Mucosa of rectum (tissue), 2 donors: Measurements from ENCODE around the gene RASGRF1.

Experiments used
- H3K27ac ChIP-seq, 2 donors: one replicate each; pipeline ENCODE4 v1.7.0; 2013; ENCODE audit warnings: inconsistent platforms in 2 of 2, low read depth in 2 of 2, low read length in 2 of 2
- H3K27me3 ChIP-seq, 2 donors: one replicate each; pipeline ENCODE4 v1.7.0; 2013; ENCODE audit warnings: low read length in 2 of 2; ENCODE audit not compliant: control insufficient read depth in 2 of 2, insufficient read depth in 2 of 2
- H3K36me3 ChIP-seq, 2 donors: one replicate each; pipeline ENCODE4 v1.7.0; 2013; ENCODE audit warnings: low read length in 2 of 2; ENCODE audit not compliant: control insufficient read depth in 2 of 2, insufficient read depth in 2 of 2
- H3K4me1 ChIP-seq, 2 donors: one replicate each; pipeline ENCODE4 v1.7.0; 2013; ENCODE audit warnings: low read length in 2 of 2, mild to moderate bottlenecking in 1 of 2; ENCODE audit not compliant: control insufficient read depth in 2 of 2, insufficient read depth in 2 of 2
- H3K4me3 ChIP-seq, 2 donors: one replicate each; pipeline ENCODE4 v1.7.0; 2013; ENCODE audit warnings: low read length in 2 of 2
- H3K9ac ChIP-seq, 2 donors: one replicate each; pipeline ENCODE4 v1.7.0; 2013; ENCODE audit warnings: low read length in 2 of 2, low read depth in 1 of 2, mild to moderate bottlenecking in 1 of 2
- H3K9me3 ChIP-seq, 2 donors: one replicate each; pipeline ENCODE4 v1.7.0; 2013; ENCODE audit warnings: low read length in 2 of 2; ENCODE audit not compliant: control insufficient read depth in 2 of 2
- donor health status: healthy.
- donor health status: Normal muscosa, but diverticular disease.

The RASGRF1 gene

GRCh38 chr15:79090487-79091203 is at the start of gene RASGRF1:
RASGRF1 (minus strand) TSS chr15:79090780; CDS start chr15:79090498, 282 bp downstream.
- Histone ChIP-seq H3K27me3 (peaks cover 7 to 17% of the 10 kb centered on the region in 2 donors), H3K27ac (no peak within 1 kb of the TSS)

DNA sequence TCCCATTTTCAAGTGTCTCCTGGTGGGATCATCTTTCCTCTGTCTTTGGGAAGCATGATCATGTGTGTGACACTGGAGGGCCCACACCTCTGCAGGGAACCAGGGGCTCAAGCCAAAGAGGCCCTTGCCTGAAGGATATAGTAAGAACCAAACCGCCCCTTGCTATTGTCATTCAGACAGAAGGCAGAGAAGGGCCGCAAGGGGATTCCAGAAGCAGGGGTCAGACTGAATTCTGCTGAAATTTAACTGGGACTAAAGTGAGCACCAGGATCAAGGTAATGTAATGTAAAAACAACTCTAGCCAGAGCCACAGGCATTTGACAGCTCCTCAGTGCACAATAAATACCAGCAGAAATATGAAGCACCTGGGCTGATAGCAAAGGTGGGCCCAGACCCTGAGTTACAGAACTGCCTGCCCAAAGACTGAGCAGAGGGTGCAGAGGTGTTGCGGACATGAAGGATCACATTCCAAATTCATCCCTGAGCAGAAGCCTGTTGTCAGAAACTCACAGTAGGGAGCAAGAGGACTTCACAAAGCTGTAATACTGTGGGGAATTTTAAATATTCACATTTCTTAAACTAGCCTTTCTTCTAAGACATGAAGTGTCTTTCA is 46.0 kb upstream of the RASGRF1 start:
- Histone ChIP-seq H3K9ac (no peak overlapping the region), H3K4me3 (no peak overlapping the region), H3K9me3 (no peaks in the 10 kb centered on the region), H3K36me3 (no peaks in the 10 kb centered on the region), H3K4me1 (no peaks in the 10 kb centered on the region), H3K27ac (no peak overlapping the region), H3K27me3 (peaks cover 0 to 1% of the 10 kb centered on the region in 2 donors)

More at GRCh38 chr15:79090487-79091203, at the start of gene RASGRF1:
- Histone ChIP-seq H3K36me3 (no peaks in the 10 kb centered on the region), H3K4me3 (no peak within 1 kb of the TSS), H3K9ac (no peak within 1 kb of the TSS), H3K4me1 (no peaks in the 10 kb centered on the region), H3K9me3 (no peaks in the 10 kb centered on the region)

DNA sequence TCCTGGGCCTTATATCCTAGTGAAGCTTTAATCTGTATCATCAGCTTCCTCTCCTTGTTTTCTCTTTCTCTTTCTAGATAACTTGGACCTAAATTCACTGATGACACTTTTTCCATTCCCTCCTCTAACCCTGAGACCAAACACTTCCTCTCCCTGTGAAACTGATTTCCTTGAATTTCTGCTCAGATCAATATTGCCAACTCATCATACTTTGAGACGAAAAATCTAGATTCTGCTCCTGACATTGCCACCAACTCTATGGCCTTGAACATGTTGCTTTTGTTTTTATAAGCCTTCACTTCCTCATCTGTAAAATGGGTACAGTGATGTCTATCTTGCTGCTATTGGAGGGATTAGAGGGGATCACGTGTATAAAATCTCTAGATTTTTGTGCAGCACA is 42.7 kb upstream of the RASGRF1 start:
- Histone ChIP-seq H3K9me3 (no peaks in the 10 kb centered on the region), H3K27me3 (peaks cover 0 to 1% of the 10 kb centered on the region in 2 donors), H3K27ac (no peak overlapping the region), H3K4me3 (no peak overlapping the region), H3K4me1 (no peaks in the 10 kb centered on the region), H3K36me3 (no peaks in the 10 kb centered on the region), H3K9ac (no peak overlapping the region)

GRCh38 chr15:79132770-79133169 is 42.2 kb upstream of the RASGRF1 start:
- Histone ChIP-seq H3K9ac (no peak overlapping the region), H3K27ac (no peak overlapping the region), H3K4me1 (no peaks in the 10 kb centered on the region), H3K4me3 (no peak overlapping the region), H3K36me3 (no peaks in the 10 kb centered on the region), H3K27me3 (peaks cover 0 to 1% of the 10 kb centered on the region in 2 donors), H3K9me3 (no peaks in the 10 kb centered on the region)

GRCh38 chr15:79132361-79132760 is 41.8 kb upstream of the RASGRF1 start:
- Histone ChIP-seq H3K36me3 (no peaks in the 10 kb centered on the region), H3K27me3 (peaks cover 0 to 1% of the 10 kb centered on the region in 2 donors), H3K9ac (no peak overlapping the region), H3K9me3 (no peaks in the 10 kb centered on the region), H3K4me1 (no peaks in the 10 kb centered on the region), H3K4me3 (no peak overlapping the region), H3K27ac (no peak overlapping the region)

GRCh38 chr15:79130535-79131130 is 40.1 kb upstream of the RASGRF1 start:
- Histone ChIP-seq H3K4me3 (no peak overlapping the region), H3K27ac (no peak overlapping the region), H3K9ac (no peak overlapping the region), H3K36me3 (no peaks in the 10 kb centered on the region), H3K4me1 (no peaks in the 10 kb centered on the region), H3K9me3 (no peaks in the 10 kb centered on the region), H3K27me3 (peaks cover 0 to 1% of the 10 kb centered on the region in 2 donors)

- H3K4me1 ChIP-seq, result no peaks in the 10 kb centered on the region
These were observed 38.7 kb upstream of the RASGRF1 start for GRCh38 chr15:79129235-79129634.

GRCh38 chr15:79128556-79128955 is 38.0 kb upstream of the RASGRF1 start:
- Histone ChIP-seq H3K4me1 (no peaks in the 10 kb centered on the region), H3K9ac (no peak overlapping the region), H3K27me3 (no peaks in the 10 kb centered on the region), H3K9me3 (no peaks in the 10 kb centered on the region), H3K27ac (no peak overlapping the region), H3K36me3 (no peaks in the 10 kb centered on the region), H3K4me3 (no peak overlapping the region)

More at GRCh38 chr15:79129235-79129634, 38.7 kb upstream of the RASGRF1 start:
- Histone ChIP-seq H3K27ac (no peak overlapping the region), H3K9me3 (no peaks in the 10 kb centered on the region), H3K36me3 (no peaks in the 10 kb centered on the region), H3K9ac (no peak overlapping the region), H3K27me3 (no peaks in the 10 kb centered on the region), H3K4me3 (no peak overlapping the region)

GRCh38 chr15:79124388-79124787 is 33.8 kb upstream of the RASGRF1 start:
- Histone ChIP-seq H3K27me3 (peaks cover 0 to 3% of the 10 kb centered on the region in 2 donors), H3K9ac (no peak overlapping the region), H3K36me3 (no peaks in the 10 kb centered on the region), H3K9me3 (no peaks in the 10 kb centered on the region), H3K27ac (no peak overlapping the region), H3K4me3 (no peak overlapping the region), H3K4me1 (no peaks in the 10 kb centered on the region)

DNA sequence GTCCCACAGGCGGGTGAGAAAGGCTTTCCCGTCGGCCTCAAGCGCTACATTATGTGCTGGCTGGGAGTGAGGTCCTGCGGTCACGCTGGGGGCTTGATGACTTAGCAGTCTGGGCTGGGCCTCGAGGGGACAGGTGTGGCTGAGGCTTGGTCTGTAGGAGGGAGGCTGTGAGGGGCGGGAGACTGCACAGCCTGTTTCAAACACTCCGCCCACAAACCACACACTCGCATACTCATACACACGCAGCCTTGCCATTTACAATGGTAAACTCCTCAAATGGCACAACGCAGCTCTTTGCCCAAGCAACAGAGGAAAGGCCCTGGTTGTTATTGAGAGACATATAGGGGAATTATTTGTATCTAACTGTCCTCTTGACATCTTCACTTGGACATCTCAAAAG is 32.4 kb upstream of the RASGRF1 start:
- no peaks in the 10 kb centered on the region for H3K9me3 ChIP-seq
- no peaks in the 10 kb centered on the region for H3K36me3 ChIP-seq
- peaks cover 0 to 3% of the 10 kb centered on the region in 2 donors for H3K27me3 ChIP-seq
- H3K9ac ChIP-seq, result no peak overlapping the region
- H3K4me1 ChIP-seq, result no peaks in the 10 kb centered on the region
- no peak overlapping the region for H3K4me3 ChIP-seq
- no peak overlapping the region for H3K27ac ChIP-seq
